SK-N-SH (cell line): Measurements from ENCODE around the gene UBL4B.

Experiments
- NRF1 ChIP-seq: IDR thresholded peaks from 2 replicates; pipeline ENCODE4 v1.6.1; 2012; ENCODE audit warnings: low read depth, mild to moderate bottlenecking, low read length
- RAD21 ChIP-seq: IDR thresholded peaks from 2 replicates; pipeline ENCODE4 v1.6.1; 2012; ENCODE audit warnings: mild to moderate bottlenecking, low read length
- SMC3 ChIP-seq: IDR thresholded peaks from 2 replicates; pipeline ENCODE4 v1.6.1; 2012; ENCODE audit warnings: low read depth, low read length, improper control_type of control experiment
- TAF1 ChIP-seq: IDR thresholded peaks from 2 replicates; pipeline ENCODE4 v1.6.1; 2012; ENCODE audit warnings: low read depth, mild to moderate bottlenecking, low read length, moderate library complexity, borderline replicate concordance
- TEAD4 ChIP-seq: IDR thresholded peaks from 2 replicates; pipeline ENCODE4 v1.4.0; 2012; ENCODE audit warnings: mild to moderate bottlenecking, borderline replicate concordance; ENCODE audit not compliant: insufficient read depth
- YY1 ChIP-seq: IDR thresholded peaks from 2 replicates; pipeline ENCODE4 v1.4.0; 2012; ENCODE audit warnings: low read depth, mild to moderate bottlenecking
- TF ChIP-seq, protein P1 (sequence below): IDR thresholded peaks from 2 replicates; pipeline ENCODE4 v1.4.0; 2012; ENCODE audit warnings: low read depth, borderline replicate concordance
- TF ChIP-seq, protein P2 (sequence below): fragments of 200-600 bp; sonication (generic); IDR thresholded peaks from 2 replicates; pipeline ENCODE4 v1.6.1; 2017; ENCODE audit warnings: antibody characterized with exemption, mild to moderate bottlenecking, moderate library complexity

DNA sequence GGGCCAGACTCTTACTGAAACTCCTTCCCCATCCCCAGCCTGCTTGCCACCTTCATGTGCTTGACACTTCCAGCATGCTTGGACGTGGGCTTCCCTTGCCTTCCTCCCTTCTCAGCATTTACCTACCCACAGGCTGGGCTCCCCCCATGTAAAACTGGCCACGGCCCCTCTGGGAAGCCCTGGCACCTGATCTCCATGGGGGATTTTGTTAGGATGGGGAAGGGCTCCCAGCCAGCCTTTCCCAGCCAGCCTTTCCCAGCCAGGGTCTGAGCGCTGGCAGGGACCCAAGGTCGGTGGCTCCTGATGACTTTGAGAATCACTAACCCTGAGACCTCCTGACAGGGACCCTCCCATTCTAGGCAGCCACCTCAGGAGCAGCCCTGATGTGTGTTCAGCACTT lies 48.5 kb upstream of the UBL4B start:
- TF ChIP-seq, protein P1, sequence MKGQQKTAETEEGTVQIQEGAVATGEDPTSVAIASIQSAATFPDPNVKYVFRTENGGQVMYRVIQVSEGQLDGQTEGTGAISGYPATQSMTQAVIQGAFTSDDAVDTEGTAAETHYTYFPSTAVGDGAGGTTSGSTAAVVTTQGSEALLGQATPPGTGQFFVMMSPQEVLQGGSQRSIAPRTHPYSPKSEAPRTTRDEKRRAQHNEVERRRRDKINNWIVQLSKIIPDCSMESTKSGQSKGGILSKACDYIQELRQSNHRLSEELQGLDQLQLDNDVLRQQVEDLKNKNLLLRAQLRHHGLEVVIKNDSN: no peak
- TF ChIP-seq TAF1 (no peak), YY1 (no peak), RAD21 (no peak), SMC3 (no peak), NRF1 (no peak), TEAD4 (no peak)
- TF ChIP-seq, protein P2, sequence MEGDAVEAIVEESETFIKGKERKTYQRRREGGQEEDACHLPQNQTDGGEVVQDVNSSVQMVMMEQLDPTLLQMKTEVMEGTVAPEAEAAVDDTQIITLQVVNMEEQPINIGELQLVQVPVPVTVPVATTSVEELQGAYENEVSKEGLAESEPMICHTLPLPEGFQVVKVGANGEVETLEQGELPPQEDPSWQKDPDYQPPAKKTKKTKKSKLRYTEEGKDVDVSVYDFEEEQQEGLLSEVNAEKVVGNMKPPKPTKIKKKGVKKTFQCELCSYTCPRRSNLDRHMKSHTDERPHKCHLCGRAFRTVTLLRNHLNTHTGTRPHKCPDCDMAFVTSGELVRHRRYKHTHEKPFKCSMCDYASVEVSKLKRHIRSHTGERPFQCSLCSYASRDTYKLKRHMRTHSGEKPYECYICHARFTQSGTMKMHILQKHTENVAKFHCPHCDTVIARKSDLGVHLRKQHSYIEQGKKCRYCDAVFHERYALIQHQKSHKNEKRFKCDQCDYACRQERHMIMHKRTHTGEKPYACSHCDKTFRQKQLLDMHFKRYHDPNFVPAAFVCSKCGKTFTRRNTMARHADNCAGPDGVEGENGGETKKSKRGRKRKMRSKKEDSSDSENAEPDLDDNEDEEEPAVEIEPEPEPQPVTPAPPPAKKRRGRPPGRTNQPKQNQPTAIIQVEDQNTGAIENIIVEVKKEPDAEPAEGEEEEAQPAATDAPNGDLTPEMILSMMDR: no peak
